GM12891 (cell line): Measurements from ENCODE around the gene PUM1.

Experiments used
- POLR2A ChIP-seq: IDR thresholded peaks from 2 replicates; pipeline ENCODE4 v1.6.1; 2011; ENCODE audit warnings: low read depth, low read length, control low read depth
- POLR2AphosphoS5 ChIP-seq: IDR thresholded peaks from 2 replicates; pipeline ENCODE4 v1.6.1; 2011; ENCODE audit warnings: low read depth, low read length, control low read depth
- POU2F2 ChIP-seq: IDR thresholded peaks from 2 replicates; pipeline ENCODE4 v1.6.1; 2011; ENCODE audit warnings: low read depth, mild to moderate bottlenecking, control low read depth, low read length, moderate library complexity
- SPI1 ChIP-seq: IDR thresholded peaks from 2 replicates; pipeline ENCODE4 v1.6.1; 2011; ENCODE audit warnings: low read depth, low read length, control low read depth
- TAF1 ChIP-seq: IDR thresholded peaks from 2 replicates; pipeline ENCODE4 v1.6.1; 2011; ENCODE audit warnings: low read depth, low read length, control low read depth

DNA sequence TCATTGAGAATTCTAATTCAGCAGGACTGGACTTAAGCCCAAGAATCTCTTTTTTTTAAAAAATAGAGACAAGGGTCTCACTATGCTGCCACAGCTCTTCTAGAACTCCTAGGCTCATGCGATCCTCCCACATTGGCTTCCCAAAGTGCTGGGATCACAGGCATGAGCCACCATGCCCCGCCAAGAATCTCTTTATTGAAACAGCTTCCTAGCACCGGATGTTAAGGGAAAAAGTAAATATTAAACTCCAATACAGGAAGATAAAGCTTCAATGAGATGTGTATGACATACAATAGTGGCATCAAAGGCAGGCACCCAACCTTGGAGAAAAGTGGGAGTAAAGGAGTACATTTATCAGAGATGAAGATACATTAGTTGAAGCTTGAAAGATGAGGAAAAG, 25.5 kb downstream of the PUM1 start:
- no peak for TF ChIP-seq POLR2A
- TF ChIP-seq POLR2AphosphoS5: no peak
- TF ChIP-seq TAF1: no peak
- TF ChIP-seq SPI1: no peak
- no peak for TF ChIP-seq POU2F2
